ENCODE measurements around the gene CAPN11. TPM values are rescaled to one million over a fixed set of nuclear protein-coding genes. Genes with fewer than 3 reads are reported as not detected.
A peak's percentile ranks its signal among the peaks of the same experiment; 100 is the strongest.

Gene CAPN11
- total and polyA plus RNA-seq, 9 of the 15 experiments (the other 6 are each of a cell fraction or from before 2014, with no cell fraction given): 0.03 to 0.61 (median 0.17) TPM; not detected in 1

DNA sequence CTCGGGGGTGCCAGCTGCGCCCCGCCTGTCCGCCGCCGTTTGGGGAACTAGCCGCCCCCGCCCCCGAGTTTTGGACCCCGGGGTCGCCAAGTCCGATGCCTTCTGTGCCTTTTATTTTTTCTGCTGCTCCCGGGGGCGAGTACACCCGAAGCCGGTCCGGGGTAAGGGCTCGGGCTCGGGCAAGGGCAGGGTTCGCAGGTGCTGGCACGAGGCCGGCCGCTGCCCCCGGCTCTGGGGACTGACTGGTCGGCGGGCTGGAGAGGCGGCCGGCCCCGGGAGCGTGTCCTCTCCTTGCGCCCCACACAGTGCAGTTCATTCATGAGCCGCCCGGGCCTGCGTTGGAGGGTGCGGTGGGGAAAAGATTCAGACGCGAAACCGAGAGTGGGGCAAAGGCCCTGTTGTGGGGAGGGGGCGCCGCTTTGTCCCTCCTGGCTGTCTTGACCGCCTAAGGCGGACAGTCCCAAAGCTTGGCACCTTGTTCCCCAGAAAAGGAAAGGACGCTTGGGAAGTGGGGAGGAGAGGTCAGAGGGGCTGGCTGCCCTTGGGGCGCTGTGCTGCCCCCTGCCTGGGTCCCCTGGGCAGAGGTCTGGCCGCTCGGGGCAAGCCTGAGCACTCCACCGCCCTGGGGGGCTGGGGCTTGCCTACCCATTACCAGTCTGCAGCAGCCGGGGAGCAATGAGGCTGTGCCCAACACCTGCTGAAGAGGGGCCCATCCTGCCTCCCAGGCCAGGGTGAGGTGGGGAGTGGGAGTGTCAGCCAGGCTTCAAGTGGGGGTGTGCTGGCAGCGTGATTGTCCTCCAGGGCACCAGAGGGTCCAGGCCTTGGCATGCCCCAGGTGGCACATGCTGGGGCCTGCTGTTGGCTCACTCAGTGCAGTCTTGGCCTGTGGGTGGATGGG is 30.4 kb upstream of the CAPN11 start (continued):
- TF ChIP-seq, protein P1, sequence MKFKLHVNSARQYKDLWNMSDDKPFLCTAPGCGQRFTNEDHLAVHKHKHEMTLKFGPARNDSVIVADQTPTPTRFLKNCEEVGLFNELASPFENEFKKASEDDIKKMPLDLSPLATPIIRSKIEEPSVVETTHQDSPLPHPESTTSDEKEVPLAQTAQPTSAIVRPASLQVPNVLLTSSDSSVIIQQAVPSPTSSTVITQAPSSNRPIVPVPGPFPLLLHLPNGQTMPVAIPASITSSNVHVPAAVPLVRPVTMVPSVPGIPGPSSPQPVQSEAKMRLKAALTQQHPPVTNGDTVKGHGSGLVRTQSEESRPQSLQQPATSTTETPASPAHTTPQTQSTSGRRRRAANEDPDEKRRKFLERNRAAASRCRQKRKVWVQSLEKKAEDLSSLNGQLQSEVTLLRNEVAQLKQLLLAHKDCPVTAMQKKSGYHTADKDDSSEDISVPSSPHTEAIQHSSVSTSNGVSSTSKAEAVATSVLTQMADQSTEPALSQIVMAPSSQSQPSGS (CRISPR knock-in tag; IDR thresholded peaks at IDR 0.05): no peak
- TF ChIP-seq, protein P2, sequence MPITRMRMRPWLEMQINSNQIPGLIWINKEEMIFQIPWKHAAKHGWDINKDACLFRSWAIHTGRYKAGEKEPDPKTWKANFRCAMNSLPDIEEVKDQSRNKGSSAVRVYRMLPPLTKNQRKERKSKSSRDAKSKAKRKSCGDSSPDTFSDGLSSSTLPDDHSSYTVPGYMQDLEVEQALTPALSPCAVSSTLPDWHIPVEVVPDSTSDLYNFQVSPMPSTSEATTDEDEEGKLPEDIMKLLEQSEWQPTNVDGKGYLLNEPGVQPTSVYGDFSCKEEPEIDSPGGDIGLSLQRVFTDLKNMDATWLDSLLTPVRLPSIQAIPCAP (CRISPR knock-in tag; IDR thresholded peaks at IDR 0.05; ENCODE audit: borderline replicate concordance): no peak
- 0 out of 2 replicates have a peak, but pooled peaks have one; percentile 48 for TF ChIP-seq MIER1 (IDR thresholded peaks at IDR 0.05; ENCODE audit: low read depth)
- no peak for TF ChIP-seq ZNF668 (CRISPR knock-in tag; IDR thresholded peaks at IDR 0.05)
- 0 out of 2 replicates have a peak, but pooled peaks have one; percentile 50 for TF ChIP-seq ZNF263 (CRISPR knock-in tag; IDR thresholded peaks at IDR 0.05; ENCODE audit: borderline replicate concordance)
- TF ChIP-seq SNIP1 (IDR thresholded peaks at IDR 0.05; ENCODE audit: low read depth): no peak
- TF ChIP-seq SMARCA5 (IDR thresholded peaks at IDR 0.05): no peak
- TF ChIP-seq, protein P3, sequence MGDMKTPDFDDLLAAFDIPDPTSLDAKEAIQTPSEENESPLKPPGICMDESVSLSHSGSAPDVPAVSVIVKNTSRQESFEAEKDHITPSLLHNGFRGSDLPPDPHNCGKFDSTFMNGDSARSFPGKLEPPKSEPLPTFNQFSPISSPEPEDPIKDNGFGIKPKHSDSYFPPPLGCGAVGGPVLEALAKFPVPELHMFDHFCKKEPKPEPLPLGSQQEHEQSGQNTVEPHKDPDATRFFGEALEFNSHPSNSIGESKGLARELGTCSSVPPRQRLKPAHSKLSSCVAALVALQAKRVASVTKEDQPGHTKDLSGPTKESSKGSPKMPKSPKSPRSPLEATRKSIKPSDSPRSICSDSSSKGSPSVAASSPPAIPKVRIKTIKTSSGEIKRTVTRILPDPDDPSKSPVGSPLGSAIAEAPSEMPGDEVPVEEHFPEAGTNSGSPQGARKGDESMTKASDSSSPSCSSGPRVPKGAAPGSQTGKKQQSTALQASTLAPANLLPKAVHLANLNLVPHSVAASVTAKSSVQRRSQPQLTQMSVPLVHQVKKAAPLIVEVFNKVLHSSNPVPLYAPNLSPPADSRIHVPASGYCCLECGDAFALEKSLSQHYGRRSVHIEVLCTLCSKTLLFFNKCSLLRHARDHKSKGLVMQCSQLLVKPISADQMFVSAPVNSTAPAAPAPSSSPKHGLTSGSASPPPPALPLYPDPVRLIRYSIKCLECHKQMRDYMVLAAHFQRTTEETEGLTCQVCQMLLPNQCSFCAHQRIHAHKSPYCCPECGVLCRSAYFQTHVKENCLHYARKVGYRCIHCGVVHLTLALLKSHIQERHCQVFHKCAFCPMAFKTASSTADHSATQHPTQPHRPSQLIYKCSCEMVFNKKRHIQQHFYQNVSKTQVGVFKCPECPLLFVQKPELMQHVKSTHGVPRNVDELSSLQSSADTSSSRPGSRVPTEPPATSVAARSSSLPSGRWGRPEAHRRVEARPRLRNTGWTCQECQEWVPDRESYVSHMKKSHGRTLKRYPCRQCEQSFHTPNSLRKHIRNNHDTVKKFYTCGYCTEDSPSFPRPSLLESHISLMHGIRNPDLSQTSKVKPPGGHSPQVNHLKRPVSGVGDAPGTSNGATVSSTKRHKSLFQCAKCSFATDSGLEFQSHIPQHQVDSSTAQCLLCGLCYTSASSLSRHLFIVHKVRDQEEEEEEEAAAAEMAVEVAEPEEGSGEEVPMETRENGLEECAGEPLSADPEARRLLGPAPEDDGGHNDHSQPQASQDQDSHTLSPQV (IDR thresholded peaks at IDR 0.05): peak; percentile 65; the same call in 1 of the 2 replicates
- no peak for TF ChIP-seq GABPA (tag; conservative IDR thresholded peaks at IDR 0.05; ENCODE audit: low read depth)
- TF ChIP-seq, protein P4, sequence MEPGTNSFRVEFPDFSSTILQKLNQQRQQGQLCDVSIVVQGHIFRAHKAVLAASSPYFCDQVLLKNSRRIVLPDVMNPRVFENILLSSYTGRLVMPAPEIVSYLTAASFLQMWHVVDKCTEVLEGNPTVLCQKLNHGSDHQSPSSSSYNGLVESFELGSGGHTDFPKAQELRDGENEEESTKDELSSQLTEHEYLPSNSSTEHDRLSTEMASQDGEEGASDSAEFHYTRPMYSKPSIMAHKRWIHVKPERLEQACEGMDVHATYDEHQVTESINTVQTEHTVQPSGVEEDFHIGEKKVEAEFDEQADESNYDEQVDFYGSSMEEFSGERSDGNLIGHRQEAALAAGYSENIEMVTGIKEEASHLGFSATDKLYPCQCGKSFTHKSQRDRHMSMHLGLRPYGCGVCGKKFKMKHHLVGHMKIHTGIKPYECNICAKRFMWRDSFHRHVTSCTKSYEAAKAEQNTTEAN (CRISPR knock-in tag; IDR thresholded peaks at IDR 0.05): peak; percentile 51; the same call in 1 of the 2 replicates
- TF ChIP-seq, protein P5, sequence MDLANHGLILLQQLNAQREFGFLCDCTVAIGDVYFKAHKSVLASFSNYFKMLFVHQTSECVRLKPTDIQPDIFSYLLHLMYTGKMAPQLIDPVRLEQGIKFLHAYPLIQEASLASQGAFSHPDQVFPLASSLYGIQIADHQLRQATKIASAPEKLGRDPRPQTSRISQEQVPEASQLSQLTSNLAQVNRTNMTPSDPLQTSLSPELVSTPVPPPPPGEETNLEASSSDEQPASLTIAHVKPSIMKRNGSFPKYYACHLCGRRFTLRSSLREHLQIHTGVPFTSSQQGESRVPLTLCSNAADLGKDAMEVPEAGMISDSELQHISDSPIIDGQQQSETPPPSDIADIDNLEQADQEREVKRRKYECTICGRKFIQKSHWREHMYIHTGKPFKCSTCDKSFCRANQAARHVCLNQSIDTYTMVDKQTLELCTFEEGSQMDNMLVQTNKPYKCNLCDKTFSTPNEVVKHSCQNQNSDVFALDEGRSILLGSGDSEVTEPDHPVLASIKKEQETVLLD (IDR thresholded peaks at IDR 0.05): peak; percentile 44; the same call in 1 of the 2 replicates
- no peak for TF ChIP-seq ZNF3 (CRISPR knock-in tag; IDR thresholded peaks at IDR 0.05)
- TF ChIP-seq TAL1 (IDR thresholded peaks at IDR 0.05): 0 out of 2 replicates have a peak, but pooled peaks have one; percentile 1
- TF ChIP-seq, protein P6, sequence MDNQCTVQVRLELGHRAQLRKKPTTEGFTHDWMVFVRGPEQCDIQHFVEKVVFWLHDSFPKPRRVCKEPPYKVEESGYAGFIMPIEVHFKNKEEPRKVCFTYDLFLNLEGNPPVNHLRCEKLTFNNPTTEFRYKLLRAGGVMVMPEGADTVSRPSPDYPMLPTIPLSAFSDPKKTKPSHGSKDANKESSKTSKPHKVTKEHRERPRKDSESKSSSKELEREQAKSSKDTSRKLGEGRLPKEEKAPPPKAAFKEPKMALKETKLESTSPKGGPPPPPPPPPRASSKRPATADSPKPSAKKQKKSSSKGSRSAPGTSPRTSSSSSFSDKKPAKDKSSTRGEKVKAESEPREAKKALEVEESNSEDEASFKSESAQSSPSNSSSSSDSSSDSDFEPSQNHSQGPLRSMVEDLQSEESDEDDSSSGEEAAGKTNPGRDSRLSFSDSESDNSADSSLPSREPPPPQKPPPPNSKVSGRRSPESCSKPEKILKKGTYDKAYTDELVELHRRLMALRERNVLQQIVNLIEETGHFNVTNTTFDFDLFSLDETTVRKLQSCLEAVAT (IDR thresholded peaks at IDR 0.05): no peak
- 0 out of 2 replicates have a peak, but pooled peaks have one; percentile 38 for TF ChIP-seq TCF7 (IDR thresholded peaks at IDR 0.05; ENCODE audit: borderline replicate concordance)
- no peak for TF ChIP-seq CHD1 (IDR thresholded peaks at IDR 0.05; ENCODE audit: low read length)

Measured in K562 (cell line).